Islet precursor cell (in vitro differentiated cells): ENCODE data around the gene TALDO1.
"Not testable (repeated sequence)": the region's sequence is repeated elsewhere in the genome, so short reads cannot be mapped to it uniquely, and the experiment has no call there.

ENCODE experiments used
- DNase-seq: peaks from one replicate; pipeline ENCODE4 v3.0.0-alpha.2; 2018

Gene TALDO1

GRCh38 chr11:719214-720016 is 27.8 kb upstream of the TALDO1 start:
- no peak for DNase-seq

GRCh38 chr11:720017-720641 is 27.1 kb upstream of the TALDO1 start:
- no peak for DNase-seq

GRCh38 chr11:720642-721246 is 26.5 kb upstream of the TALDO1 start:
- DNase-seq = peak; percentile 84

GRCh38 chr11:721247-721740 is 26.0 kb upstream of the TALDO1 start:
- no peak for DNase-seq

DNA sequence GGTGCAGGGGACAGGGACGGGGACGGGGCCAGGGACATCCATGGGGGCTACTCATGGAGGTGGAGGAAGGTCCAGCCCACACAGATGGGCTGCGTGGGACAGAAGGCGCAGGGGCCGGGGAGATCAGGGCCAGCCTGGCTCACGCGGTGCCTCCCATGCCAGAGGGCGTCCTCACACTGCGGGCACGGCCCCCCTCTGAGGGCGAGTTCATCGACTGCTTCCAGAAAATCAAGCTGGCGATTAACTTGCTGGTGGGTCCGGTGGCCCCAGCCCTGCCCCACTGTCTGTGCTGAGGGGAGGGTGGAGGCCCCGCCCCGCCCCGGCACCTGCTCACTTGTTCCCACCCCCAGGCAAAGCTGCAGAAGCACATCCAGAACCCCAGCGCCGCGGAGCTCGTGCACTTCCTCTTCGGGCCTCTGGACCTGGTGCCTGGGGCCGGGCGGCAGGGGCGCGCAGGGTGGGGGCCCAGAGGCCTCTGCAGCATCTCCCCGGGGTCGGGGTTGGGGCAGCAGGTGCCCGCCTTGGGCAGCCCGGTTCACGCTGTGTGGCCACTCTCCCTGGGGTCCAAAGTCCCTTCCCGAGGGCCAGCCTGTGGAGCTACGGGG is 25.4 kb upstream of the TALDO1 start:
- DNase-seq = no peak

- no peak for DNase-seq
These were observed 24.9 kb upstream of the TALDO1 start for GRCh38 chr11:722346-722811.

GRCh38 chr11:723120-723883 is 24.0 kb upstream of the TALDO1 start:
- no peak for DNase-seq

DNA sequence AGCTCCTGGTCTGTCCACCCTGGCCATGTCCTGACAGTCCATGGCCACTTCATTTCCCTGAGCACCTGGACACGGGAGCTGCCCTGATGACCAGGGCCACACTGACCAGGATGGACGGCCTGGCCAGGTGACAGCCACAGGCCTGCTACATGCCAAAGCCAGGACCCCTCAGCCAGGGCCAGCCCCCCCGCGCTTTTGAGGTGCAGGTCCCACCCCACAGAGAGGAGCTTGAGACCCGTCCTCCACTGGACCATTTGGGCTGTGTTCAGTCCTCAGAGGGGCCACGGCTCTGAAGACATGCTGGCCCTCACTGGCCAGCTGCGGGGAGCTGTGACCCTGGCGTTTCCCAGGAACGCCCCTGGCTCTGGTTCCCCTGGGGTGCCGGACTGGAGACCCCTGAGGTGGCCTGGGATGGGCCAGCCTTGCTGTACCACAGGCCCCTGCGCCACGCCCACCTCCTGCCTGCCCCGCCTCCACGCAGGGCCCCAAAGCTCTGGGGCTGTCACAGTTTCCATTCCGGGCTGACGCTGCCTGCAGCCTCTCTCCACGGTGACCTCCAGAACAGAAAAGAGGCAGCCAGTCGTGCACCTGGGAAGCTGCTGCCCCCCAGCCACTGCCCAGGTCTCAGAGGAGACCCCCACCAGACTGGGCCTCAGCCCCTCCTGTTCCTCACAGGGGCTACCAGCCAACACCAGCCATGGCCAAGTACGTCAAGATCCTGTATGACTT is 23.1 kb upstream of the TALDO1 start:
- DNase-seq = no peak

- no peak for DNase-seq
These were observed 22.4 kb upstream of the TALDO1 start for GRCh38 chr11:724778-725386.

DNA sequence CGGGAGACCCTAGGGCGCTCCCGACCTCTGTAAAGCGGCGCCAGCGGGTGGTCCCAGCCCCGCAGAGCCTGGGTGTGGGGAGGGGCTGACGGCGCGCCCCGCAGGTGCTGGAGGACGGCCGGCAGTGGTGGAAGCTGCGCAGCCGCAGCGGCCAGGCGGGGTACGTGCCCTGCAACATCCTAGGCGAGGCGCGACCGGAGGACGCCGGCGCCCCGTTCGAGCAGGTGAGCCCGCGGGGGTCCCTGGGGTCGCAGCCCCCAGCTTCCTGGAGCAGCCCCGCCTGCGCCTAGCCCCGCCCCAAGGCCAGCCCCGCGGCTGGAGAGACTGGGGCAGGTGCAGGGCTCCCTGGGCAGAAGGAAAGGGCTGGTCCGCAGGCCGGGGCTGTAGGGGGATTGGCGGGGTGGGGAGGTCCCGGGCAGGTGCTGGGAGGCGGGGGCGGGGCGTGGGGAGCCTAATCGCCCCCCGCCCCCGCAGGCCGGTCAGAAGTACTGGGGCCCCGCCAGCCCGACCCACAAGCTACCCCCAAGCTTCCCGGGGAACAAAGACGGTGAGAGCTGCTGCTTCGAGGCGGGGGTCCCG is 21.6 kb upstream of the TALDO1 start:
- DNase-seq = no peak

GRCh38 chr11:726278-727220 is 20.7 kb upstream of the TALDO1 start:
- DNase-seq = no peak

- DNase-seq = no peak
These were observed 20.0 kb upstream of the TALDO1 start for GRCh38 chr11:727281-727701.

DNA sequence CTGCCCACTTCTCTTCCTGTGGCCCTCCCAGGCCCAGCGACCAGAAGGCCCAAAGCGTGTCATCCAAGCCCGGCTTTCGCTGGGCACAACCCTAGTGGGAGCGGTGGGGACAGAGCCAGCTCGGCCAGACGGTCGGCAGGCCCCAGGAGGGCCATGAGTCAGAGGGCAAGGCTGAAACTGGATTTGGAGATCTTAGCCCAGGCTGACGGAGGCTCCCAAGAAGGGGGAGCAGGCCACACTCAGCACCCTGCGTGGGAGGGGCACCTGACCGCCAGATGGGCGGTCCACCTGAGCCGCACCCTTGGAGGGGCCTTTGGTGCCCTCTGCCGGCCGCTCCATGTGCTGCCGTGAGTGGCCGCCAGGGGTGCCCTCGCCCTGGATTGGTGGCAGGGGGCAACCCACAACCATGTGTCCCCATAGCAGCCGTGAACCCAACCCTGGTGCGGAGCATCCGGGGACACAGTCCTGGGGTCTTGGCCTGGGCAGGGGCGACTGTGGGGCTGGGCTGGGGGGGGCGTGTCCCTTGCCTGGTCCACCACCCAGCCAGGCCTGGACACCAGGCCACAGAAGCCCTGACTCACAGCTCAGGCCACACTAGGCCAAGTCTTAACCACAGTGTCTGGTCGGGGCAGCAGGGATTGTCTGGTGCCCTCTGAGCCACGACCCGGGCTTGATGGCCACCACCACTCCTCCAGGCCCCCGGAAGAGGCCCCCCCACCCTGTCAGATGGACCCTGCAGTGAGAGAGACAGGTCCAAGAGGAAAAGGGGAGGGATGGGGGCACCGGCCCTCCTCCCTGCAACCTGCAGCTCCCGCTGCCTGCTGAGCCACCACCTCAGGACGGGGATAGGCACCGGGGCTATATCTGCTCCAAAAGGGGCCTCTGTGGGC is 19.2 kb upstream of the TALDO1 start:
- peak; percentile 96 for DNase-seq

- no peak for DNase-seq
These were observed 18.3 kb upstream of the TALDO1 start for GRCh38 chr11:728901-729491.

GRCh38 chr11:729492-730074 is 17.7 kb upstream of the TALDO1 start:
- DNase-seq = no peak

- DNase-seq = no peak
These were observed 14.2 kb upstream of the TALDO1 start for GRCh38 chr11:733072-733471.

DNA sequence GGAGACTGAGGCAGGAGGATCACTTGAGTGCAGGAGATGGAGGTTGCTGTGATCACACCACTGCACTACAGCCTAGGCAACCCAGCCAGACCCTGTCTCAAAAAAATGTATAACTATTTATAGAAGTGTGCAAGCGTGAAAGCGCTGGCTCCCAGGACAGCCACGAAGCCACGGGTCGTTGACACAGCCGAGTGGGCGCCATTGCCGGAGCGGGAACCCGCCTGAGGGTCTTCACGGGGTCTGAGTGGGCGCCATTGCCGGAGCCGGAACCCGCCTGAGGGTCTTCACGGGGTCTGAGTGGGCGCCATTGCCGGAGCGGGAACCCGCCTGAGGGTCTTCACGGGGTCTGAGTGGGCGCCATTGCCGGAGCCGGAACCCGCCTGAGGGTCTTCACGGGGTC is 12.7 kb upstream of the TALDO1 start:
- not testable (repeated sequence) for DNase-seq

DNA sequence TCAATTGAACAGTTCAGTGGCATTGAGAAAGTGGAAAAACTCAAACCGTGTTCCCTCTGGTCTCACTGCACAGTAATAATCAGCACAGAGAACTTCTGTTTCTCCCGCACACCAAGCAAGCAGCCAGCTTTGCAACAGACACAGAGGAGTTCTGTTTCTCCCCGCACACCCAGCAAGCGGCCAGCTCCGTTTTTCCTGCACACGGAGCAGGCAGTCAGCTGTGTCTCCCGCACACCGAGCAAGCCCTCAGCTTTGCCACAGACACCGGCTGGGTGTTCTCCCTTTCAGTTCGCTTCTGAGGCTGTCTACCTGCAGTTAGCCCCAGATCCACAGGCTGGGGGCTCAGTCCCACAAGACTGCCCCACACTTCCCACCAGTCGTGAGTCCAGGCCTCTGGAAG is 9.9 kb upstream of the TALDO1 start:
- DNase-seq = no peak
